Activated CD4-positive, alpha-beta memory T cell treated with anti-CD3 and anti-CD28 coated beads for 36 hours (primary cell): ENCODE results near the gene POLR1A. TPM values are rescaled to one million over a fixed set of nuclear protein-coding genes. Genes with fewer than 3 reads are reported as not detected.

Experiments used
- CTCF ChIA-PET: fragments of 350-600 bp; sonication (Branson Sonifier 250); formaldehyde crosslinking; loops from one replicate; lab custom pipeline; 2021; ENCODE audit warnings: antibody characterized with exemption, inconsistent platforms; lab: Charles Lee
- POLR2A ChIA-PET: fragments of 350-600 bp; sonication (Branson Sonifier 250); formaldehyde crosslinking; loops from one replicate; lab custom pipeline; 2021; ENCODE audit warnings: antibody characterized with exemption; lab: Charles Lee
- DNase-seq: peaks from one replicate; pipeline ENCODE4 v3.0.0-alpha.2; 2020
- H3K27ac Mint-ChIP-seq: one replicate; pipeline ENCODE4 v1.8.0; 2021; ENCODE audit warnings: mixed read lengths
- H3K27me3 Mint-ChIP-seq: one replicate; pipeline ENCODE4 v1.8.0; 2021; ENCODE audit warnings: mixed read lengths
- H3K36me3 Mint-ChIP-seq: one replicate; pipeline ENCODE4 v1.8.0; 2021; ENCODE audit warnings: mixed read lengths
- H3K4me1 Mint-ChIP-seq: one replicate; pipeline ENCODE4 v1.8.0; 2021; ENCODE audit warnings: low read depth, mixed read lengths
- H3K4me3 Mint-ChIP-seq: one replicate; pipeline ENCODE4 v1.8.0; 2021; ENCODE audit warnings: mild to moderate bottlenecking, mixed read lengths
- H3K9me3 Mint-ChIP-seq: one replicate; pipeline ENCODE4 v1.8.0; 2021; ENCODE audit warnings: mixed read lengths
- intact Hi-C: fragments of 100-400 bp; cut with micrococcal nuclease; formaldehyde crosslinking; loops from one replicate; pipeline ENCODE4 v1.15.1; 2023
- total RNA-seq, 2 experiments: library from RNA; stranded (reverse); gene quantifications; one replicate each; pipeline ENCODE4 v1.2.3, GENCODE V29; 2021

The POLR1A gene
- total RNA-seq, 2 experiments from 2014 or later, result 27.2 to 33.8 TPM

GRCh38 chr2:86135653-86136052 lies 30.0 kb upstream of the POLR1A start:
- intact Hi-C loops, result no loop called here

DNA sequence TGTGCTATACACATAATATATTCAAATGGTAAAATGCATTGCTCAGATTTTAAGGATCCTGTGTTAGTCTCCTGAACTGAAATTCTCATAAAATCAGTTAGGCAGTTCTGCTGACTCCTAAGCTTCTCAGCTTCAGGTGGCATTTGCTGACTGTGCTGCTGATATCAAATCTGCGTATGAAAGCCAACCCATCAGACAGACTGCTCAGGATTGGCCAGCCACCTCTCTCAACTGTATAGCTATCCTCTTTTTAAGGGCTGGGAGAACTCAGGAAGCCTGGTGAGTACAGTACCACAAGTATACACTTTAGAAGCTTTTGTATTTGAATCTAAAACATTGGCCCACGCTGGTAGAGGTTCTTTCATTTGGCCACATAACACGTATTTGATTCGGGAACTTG lies 29.0 kb upstream of the POLR1A start:
- H3K27me3 Mint-ChIP-seq, result no peaks in the 10 kb centered on the region
- ChIA-PET CTCF (interaction anchor here (0.6 kb wide), 1 partner anchor 442 kb away, joined by 3 read pairs; no protein-coding TSS in a partner anchor), POLR2A (no interaction called here)

More at GRCh38 chr2:86135653-86136052, 30.0 kb upstream of the POLR1A start:
- H3K27ac Mint-ChIP-seq, result peak overlapping the region; percentile 23
- ChIA-PET CTCF (no interaction called here), POLR2A (interaction anchor here (1.4 kb wide), 1 partner anchor 30 kb away, joined by 3 read pairs; the partner anchor contains the start of genes POLR1A and PTCD3)
- peaks cover 16% of the 10 kb centered on the region for H3K4me1 Mint-ChIP-seq
- DNase-seq, result no peak
- no peaks in the 10 kb centered on the region for H3K9me3 Mint-ChIP-seq
- H3K27me3 Mint-ChIP-seq, result no peaks in the 10 kb centered on the region
- no peak overlapping the region for H3K4me3 Mint-ChIP-seq
- H3K36me3 Mint-ChIP-seq, result peaks cover 83% of the 10 kb centered on the region

DNA sequence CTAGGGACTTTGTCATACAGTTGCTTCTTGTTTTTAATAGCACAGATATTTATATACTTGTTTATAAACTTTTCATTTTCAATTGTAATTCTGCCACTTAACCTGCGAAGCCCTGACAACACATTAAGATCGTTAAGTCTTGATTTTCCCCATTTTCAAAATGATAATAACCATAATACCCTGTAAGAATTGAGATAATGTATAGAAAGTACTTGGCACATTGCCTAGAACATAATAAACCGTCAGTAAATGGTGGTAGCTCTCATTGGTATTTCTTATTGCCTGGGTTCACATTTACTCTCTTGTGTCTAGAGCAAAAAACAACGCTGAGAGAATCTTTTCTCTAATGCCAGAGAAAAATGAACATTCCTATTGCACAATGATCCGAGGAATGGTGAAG lies 19.0 kb upstream of the POLR1A start:
- ChIA-PET CTCF (no interaction called here), POLR2A (no interaction called here)
- no peaks in the 10 kb centered on the region for H3K27me3 Mint-ChIP-seq
- no peak overlapping the region for H3K4me3 Mint-ChIP-seq
- peaks cover 47% of the 10 kb centered on the region for H3K36me3 Mint-ChIP-seq
- DNase-seq, result no peak
- H3K27ac Mint-ChIP-seq, result no peak overlapping the region
- no peaks in the 10 kb centered on the region for H3K9me3 Mint-ChIP-seq
- H3K4me1 Mint-ChIP-seq, result no peaks in the 10 kb centered on the region
- intact Hi-C loops, result no loop called here

More for the DNA sequence above, 29.0 kb upstream of the POLR1A start:
- Mint-ChIP-seq H3K9me3 (no peaks in the 10 kb centered on the region), H3K36me3 (peaks cover 84% of the 10 kb centered on the region), H3K27ac (no peak overlapping the region), H3K4me1 (peaks cover 9% of the 10 kb centered on the region), H3K4me3 (no peak overlapping the region)
- intact Hi-C loops, result no loop called here
- no peak for DNase-seq

DNA sequence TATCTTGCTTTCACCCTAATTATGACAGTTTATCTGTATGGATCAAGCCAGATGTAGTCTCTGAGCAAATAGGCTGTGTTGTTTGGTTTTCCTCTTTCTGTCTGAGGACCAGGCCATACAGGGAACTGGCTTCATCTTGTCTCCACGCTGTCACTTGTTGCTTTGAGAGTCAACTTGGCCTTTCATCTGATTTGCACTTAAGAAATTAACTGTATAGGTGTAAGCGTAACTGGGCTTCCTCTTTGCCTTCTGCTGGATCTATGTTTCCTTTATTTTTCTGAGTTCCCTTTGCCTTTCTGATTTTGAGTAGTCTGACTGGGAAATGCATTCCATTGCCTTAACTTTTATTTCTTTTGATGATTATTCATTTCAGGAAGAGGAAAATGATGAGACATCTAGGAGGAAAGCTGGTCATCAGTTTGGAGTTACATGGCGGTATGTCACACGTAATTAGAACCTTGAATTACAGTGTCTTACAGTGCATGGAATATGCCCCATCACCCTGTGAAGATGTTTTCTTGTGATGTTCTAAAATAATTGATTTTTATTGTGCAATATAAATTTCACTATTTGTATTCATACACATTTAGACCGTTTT lies 17.7 kb upstream of the POLR1A start:
- intact Hi-C loops, result no loop called here
- Mint-ChIP-seq H3K36me3 (peaks cover 53% of the 10 kb centered on the region), H3K4me1 (no peaks in the 10 kb centered on the region), H3K4me3 (no peak overlapping the region), H3K9me3 (no peaks in the 10 kb centered on the region), H3K27ac (no peak overlapping the region), H3K27me3 (no peaks in the 10 kb centered on the region)
- no peak for DNase-seq
- ChIA-PET POLR2A (no interaction called here), CTCF (no interaction called here)

DNA sequence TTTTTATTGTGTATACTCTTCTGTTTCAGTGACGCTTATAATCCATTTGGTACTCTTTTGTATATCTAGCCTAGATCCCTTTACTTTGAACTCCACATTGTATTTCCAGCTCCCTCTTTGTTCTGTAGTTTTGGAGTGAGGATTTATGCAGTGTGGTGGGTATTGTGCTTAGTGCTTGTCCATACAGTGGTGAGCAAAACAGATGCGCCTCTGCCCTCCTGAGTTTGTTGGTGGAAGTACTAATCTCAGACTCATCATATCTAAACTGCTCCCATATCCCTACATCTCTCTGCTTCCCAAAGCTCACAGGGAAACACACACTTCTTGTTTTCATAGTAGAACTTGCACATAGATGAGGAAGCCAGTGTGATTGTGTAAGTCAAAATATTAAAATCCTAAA lies 12.4 kb upstream of the POLR1A start:
- H3K4me1 Mint-ChIP-seq, result peaks cover 4% of the 10 kb centered on the region

DNA sequence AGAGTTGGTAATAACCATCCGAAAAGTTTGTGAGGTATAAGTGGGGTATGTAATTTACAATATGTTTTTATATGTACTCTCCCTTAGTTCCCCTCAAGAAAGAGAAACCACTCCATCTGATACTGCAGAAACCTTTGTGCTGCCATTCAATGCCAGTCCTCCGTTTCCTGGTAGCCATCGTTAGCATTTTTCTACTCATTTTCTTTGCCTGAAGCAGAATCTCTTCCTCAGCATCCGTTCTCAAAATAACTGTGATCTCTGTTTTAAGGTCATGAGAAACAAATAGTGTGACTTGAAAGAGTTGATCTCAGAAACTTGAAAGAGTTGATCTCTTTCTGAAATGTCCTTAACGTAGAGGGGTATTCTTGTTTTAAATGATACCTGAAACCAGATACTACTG lies 1.3 kb upstream of the POLR1A start:
- Mint-ChIP-seq H3K27ac (peak overlapping the region; percentile 95), H3K36me3 (peaks cover 46% of the 10 kb centered on the region), H3K4me3 (peak overlapping the region; percentile 94), H3K9me3 (no peaks in the 10 kb centered on the region), H3K27me3 (no peaks in the 10 kb centered on the region), H3K4me1 (peaks cover 53% of the 10 kb centered on the region)
- CTCF ChIA-PET, result interaction anchor here (1.0 kb wide), 1 partner anchor 71 kb away, joined by 3 read pairs; no protein-coding TSS in a partner anchor
- POLR2A ChIA-PET, result interaction anchor here (0.8 to 2.1 kb wide), 4 partner anchors 9 to 217 kb away, joined by 3 to 10 read pairs (median 6); partner anchors contain the start of gene IMMT
- intact Hi-C loops, result loop anchor here (2.0 to 5.0 kb wide), 4 partner anchors 32 to 335 kb away; partner anchors contain the start of genes IMMT and KDM3A
- peak; percentile 14 for DNase-seq

More for the DNA sequence above, 12.4 kb upstream of the POLR1A start:
- no peak for DNase-seq
- Mint-ChIP-seq H3K4me3 (no peak overlapping the region), H3K36me3 (peaks cover 50% of the 10 kb centered on the region), H3K27me3 (no peaks in the 10 kb centered on the region), H3K27ac (no peak overlapping the region), H3K9me3 (no peaks in the 10 kb centered on the region)
- intact Hi-C loops, result no loop called here
- ChIA-PET CTCF (interaction anchor here (1.6 kb wide), 1 partner anchor 291 kb away, joined by 4 read pairs; no protein-coding TSS in a partner anchor), POLR2A (no interaction called here)

DNA sequence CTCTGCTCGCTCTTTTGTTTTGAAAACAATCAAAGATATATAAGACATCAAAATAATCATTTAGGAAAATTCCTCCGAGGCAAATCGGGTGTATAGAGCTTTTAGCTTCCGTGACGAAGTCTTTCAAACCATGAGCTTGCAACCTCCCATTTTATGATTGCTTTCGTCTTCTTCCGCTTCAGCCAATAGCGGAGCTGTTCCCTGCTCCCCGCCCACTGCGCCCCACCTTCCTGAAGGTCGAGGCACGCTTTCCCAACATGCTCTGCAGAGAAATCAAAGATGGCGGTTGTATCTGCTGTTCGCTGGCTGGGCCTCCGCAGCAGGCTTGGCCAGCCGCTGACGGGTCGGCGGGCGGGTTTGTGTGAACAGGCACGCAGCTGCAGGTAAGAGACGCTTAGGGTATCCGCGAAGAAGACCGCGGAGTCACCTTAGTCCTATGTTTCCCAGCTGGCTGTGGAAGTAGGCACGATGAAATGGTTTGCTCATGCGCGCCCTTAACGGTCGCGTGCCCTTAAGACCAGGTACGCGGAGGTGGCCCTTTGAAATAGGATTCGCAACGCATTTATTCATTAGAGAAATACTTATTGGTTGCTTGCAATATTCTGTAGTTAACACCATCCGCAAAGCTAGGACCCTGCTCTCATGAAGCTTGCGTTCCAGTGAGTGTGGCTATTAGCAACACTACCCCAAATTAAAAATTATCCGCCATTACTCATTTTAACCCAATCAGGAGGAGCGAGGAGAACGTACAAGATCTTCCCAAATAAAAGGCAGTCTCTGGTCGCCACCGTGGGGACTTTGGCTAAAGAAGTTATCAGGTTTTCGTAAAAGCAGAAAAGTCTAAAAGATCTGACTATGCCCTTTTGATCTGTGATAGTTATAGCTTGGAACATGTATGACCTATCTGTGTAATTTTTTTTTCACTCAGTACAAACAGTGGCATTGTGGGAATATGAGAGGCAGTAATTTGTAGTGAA lies 571 bp upstream of the POLR1A start, which contains the start of gene PTCD3:
TSS of gene PTCD3 (plus strand) at position 267 of the 977 bp plus-strand sequence. CDS start at position 280, 13 bp downstream.
- ChIA-PET CTCF (interaction anchor here (0.5 to 1.3 kb wide), 6 partner anchors 8 to 487 kb away, joined by 3 to 5 read pairs (median 4); no protein-coding TSS in a partner anchor), POLR2A (interaction anchor here (0.8 to 2.1 kb wide), 10 partner anchors 8 to 353 kb away, joined by 3 to 10 read pairs (median 3); partner anchors contain the start of gene IMMT)
- Mint-ChIP-seq H3K27me3 (no peaks in the 10 kb centered on the region), H3K27ac (peak within 1 kb of the TSS; percentile 95), H3K4me1 (peaks cover 60% of the 10 kb centered on the region), H3K4me3 (peak within 1 kb of the TSS; percentile 94), H3K36me3 (peaks cover 47% of the 10 kb centered on the region), H3K9me3 (no peaks in the 10 kb centered on the region)
- DNase-seq, result peak; percentile 97
- intact Hi-C loops, result loop anchor here (1.0 to 5.0 kb wide), 6 partner anchors 33 to 336 kb away; partner anchors contain the start of genes IMMT and KDM3A

- peaks cover 46% of the 10 kb centered on the region for H3K36me3 Mint-ChIP-seq
- ChIA-PET CTCF (no interaction called here), POLR2A (no interaction called here)
- peaks cover 51% of the 10 kb centered on the region for H3K4me1 Mint-ChIP-seq
- intact Hi-C loops, result no loop called here
- no peaks in the 10 kb centered on the region for H3K27me3 Mint-ChIP-seq
- H3K4me3 Mint-ChIP-seq, result no peak overlapping the region
- DNase-seq, result no peak
- H3K9me3 Mint-ChIP-seq, result no peaks in the 10 kb centered on the region
- no peak overlapping the region for H3K27ac Mint-ChIP-seq
Observed at GRCh38 chr2:86102157-86102556, 3.5 kb downstream of the POLR1A start.

DNA sequence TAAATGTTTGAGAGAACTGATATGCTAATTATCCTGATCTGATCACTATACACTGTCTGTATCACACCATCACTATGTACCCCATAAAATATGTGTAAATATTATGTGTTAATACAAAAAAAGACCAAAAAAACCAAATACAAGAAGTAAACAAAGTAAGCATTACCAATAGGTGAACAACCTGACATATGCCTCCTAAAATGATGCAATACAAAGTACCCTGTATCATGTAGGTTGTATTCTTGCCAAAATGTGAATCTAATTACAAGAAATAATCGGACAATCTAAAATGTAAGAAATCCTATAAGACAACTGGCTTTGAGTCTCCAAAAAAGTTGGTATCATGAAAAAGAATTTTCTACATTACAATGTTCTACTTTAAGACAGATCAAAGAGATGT lies 7.8 kb downstream of the POLR1A start:
- H3K9me3 Mint-ChIP-seq, result no peaks in the 10 kb centered on the region
- H3K4me3 Mint-ChIP-seq, result no peak overlapping the region
- DNase-seq, result no peak
- H3K27ac Mint-ChIP-seq, result no peak overlapping the region
- intact Hi-C loops, result no loop called here
- ChIA-PET POLR2A (interaction anchor here (0.8 kb wide), 1 partner anchor 9 kb away, joined by 3 read pairs; no protein-coding TSS in a partner anchor), CTCF (interaction anchor here (0.8 to 1.2 kb wide), 2 partner anchors 9 to 460 kb away, joined by 3 to 4 read pairs; no protein-coding TSS in a partner anchor)
- no peaks in the 10 kb centered on the region for H3K27me3 Mint-ChIP-seq
- peaks cover 38% of the 10 kb centered on the region for H3K4me1 Mint-ChIP-seq
- peaks cover 51% of the 10 kb centered on the region for H3K36me3 Mint-ChIP-seq

DNA sequence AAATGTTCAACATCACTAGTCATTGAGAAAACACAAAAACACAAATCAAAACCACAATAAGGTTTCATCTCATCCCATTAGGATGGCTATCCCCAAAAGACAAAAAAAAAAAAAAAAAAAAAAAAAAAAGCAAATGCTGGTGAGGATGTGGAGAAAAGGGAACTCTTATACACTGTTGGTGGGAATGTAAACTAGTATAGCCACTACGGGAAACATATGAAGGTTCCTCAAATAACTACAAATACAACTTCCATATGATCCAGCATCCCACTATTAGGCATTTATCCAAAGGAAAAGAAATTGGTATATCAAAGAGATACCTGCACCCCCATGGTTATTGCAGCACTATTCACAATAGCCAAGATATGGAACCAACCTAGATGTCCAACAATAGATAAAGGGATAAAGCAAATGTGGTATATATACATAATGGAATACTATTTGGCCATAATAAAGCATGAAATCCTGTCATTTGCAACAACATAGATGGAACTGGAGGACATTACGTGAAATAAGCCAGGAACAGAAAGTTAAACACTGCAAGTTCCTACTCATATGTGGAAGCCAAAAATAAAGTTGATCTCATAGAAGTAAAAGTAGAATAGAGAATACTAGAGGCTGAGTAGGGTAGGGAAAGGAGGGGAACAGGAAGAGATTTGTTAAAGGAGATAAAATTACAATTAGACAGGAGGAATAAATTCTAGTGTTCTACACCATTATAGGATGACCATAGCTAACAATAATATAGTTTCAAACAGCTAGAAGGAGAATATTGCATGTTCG lies 8.4 kb downstream of the POLR1A start:
- Mint-ChIP-seq H3K9me3 (no peaks in the 10 kb centered on the region), H3K27ac (no peak overlapping the region), H3K4me3 (no peak overlapping the region), H3K36me3 (peaks cover 46% of the 10 kb centered on the region), H3K27me3 (no peaks in the 10 kb centered on the region), H3K4me1 (peaks cover 32% of the 10 kb centered on the region)
- DNase-seq, result no peak
- ChIA-PET CTCF (interaction anchor here (0.8 to 1.2 kb wide), 3 partner anchors 8 to 460 kb away, joined by 3 to 4 read pairs (median 3); no protein-coding TSS in a partner anchor), POLR2A (no interaction called here)
- intact Hi-C loops, result no loop called here

- Mint-ChIP-seq H3K36me3 (peaks cover 53% of the 10 kb centered on the region), H3K27ac (no peak overlapping the region), H3K4me3 (no peak overlapping the region), H3K9me3 (no peaks in the 10 kb centered on the region), H3K27me3 (no peaks in the 10 kb centered on the region), H3K4me1 (peaks cover 19% of the 10 kb centered on the region)
- intact Hi-C loops, result no loop called here
- CTCF ChIA-PET, result no interaction called here
- DNase-seq, result no peak
- POLR2A ChIA-PET, result no interaction called here
Observed at GRCh38 chr2:86094229-86094628, 11.5 kb downstream of the POLR1A start.
